NCI-H2196 (cell line): Measurements from ENCODE around the gene PGM2L1.
"Not testable (repeated sequence)": the region's sequence is repeated elsewhere in the genome, so short reads cannot be mapped to it uniquely, and the experiment has no call there.

ENCODE experiments used
- DNase-seq: peaks from one replicate; lab custom pipeline; 2025; ENCODE audit not compliant: unreplicated experiment; lab: John Stamatoyannopoulos, UW

PGM2L1 gene

GRCh38 chr11:74403607-74404321 is 5.5 kb upstream of the PGM2L1 start:
- no peak for DNase-seq

- no peak for DNase-seq
Observed at GRCh38 chr11:74400606-74401005, 2.4 kb upstream of the PGM2L1 start.

DNA sequence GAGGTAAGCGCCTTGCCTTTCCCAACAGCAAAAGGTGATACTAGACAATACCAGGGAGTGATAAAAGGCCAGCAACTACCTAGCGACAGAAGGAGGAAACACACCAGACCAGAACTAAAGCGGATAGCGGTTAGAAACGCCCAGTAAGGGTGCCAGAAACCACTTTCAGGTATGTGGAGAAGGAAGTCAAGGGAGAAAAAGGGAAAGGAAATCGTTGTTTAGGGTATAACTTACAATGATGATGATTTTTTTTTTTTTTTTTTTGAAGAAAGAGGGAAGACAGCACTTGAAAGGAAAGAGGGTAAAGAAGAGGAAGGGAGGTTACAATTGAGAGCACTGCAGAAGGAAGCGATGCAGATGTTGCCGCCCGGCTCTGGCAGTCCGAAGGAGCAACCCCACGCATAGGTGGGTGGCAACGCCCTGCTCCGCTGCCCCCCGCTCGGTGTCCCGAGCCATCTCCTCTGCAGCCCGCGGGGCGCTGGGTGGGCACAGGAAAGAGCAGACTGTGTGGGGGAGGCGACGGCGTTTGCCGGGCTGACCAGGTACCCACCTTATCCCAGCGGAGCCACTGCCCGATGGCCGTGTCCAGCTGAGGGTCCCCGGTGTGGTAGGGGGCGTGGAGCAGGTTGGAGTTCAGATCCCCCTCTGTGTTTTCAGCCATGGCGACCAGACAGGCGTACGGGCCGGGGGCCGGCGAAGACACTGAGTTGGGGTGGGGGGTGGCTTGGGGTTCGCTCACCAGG is 561 bp downstream of the PGM2L1 start:
- DNase-seq, result peak; percentile 43

- DNase-seq, result no peak
Observed at GRCh38 chr11:74392256-74392655, 6.0 kb downstream of the PGM2L1 start.

DNA sequence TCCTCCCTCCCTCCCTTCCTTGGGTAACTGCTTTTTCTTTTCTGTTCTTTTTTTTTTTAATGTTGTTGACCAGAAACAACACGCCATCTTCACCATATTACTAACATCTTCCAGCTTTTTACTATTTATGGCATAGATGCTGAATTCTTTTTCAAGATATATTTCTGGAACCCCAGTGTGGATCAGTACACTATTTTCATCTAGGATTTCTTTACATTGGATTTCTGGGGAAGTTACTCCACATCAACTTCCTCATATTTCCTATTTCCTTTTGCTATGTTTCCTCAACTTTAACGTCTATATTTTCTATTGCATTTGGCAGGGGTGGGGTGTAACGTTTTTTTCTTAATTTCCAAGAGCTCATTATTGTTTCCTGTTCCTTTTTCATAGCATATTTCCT is 7.0 kb downstream of the PGM2L1 start:
- DNase-seq, result no peak

DNA sequence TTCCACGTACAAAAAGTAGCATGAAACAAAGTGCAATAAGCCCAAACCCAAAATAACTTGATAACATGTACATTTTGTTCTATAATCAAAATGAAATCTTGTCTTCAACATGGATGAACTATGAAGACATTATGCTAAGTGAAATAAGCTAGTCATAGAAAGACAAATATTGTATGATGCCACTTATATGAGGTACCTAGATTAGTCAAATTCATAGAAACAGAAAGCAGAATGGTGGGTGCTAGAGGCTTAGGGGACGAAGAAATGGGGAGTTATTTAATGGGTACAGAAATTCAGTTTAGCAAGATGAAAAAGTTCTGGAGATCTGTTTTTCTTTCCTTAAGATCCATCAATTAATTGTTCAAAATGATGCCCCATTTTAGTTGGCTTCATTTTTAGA is 7.5 kb downstream of the PGM2L1 start:
- no peak for DNase-seq

DNA sequence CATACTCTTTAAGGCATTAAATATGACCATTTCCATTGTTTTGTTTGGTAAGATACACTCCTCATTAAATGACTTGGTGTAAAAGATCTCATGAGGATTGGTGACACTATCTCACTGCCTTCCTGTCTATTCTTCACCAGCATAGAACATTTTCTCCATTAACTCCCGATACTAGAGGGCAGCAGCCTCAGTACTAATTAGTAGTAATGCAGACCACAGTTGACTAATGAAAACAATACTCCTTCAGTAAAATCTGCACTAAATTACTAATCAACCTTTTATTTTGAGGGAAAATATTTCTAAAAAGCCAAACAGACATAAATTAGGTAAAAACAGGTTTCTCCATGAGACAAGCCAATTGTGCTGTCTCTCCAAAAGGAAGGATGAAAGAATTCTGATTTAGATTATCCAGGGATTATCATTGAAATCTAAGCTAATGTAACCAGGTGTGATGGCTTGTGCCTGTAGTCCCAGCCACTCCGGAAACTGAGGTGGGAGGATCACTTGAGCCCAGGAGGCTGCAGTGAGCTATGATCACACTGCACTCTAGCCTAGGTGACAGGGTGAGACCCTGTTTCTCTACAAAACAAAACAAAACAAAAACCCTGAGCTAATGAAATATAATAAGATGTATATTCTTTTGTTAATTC is 9.4 kb downstream of the PGM2L1 start:
- peak; percentile 76 for DNase-seq

- DNase-seq, result no peak
Observed at GRCh38 chr11:74384641-74385040, 13.6 kb downstream of the PGM2L1 start.

GRCh38 chr11:74380746-74381439 is 17.3 kb downstream of the PGM2L1 start:
- peak; percentile 91 for DNase-seq

GRCh38 chr11:74377689-74378088 is 20.5 kb downstream of the PGM2L1 start:
- no peak for DNase-seq

GRCh38 chr11:74373382-74373781 is 24.9 kb downstream of the PGM2L1 start:
- DNase-seq, result no peak

- peak; percentile 50 for DNase-seq
Observed at GRCh38 chr11:74371269-74372052, 26.8 kb downstream of the PGM2L1 start.

DNA sequence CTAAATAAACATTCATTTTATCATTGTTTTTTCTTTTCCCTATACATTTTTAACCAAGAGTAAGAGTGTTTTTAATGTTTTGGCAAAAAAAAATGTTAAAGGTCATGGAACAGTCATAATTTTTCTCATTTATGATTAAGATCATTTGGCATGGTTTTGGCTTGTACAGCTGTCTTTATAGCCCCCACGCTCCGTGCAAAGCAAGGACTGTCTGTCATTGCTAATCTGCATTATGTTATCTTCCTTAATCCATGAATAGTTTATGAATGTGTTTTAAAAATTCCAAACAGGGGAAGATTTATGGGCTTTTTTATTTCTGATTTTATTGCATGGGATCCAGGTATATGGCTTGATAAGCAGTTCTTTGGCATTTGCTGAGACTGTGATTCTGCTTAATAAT is 28.1 kb downstream of the PGM2L1 start:
- no peak for DNase-seq

DNA sequence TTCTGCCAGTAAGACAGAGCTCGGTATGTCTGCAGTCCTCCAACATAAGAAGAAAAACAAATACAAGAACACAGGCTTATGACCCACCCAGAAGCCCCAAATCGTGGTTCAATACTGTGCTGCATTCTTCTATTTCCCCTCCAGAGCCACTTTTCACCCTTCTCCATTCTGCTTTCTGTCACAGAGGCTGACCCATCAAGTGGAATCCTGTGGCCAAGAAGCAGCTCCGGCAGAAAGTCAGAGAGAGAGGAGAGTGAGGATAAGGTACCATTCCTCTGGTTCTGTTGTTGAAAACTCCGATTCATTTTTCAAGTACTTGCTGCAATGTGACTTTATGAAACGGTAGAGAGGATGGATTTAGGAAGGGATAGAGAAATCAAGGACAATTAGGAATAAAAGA is 30.4 kb downstream of the PGM2L1 start:
- DNase-seq, result no peak

GRCh38 chr11:74366576-74366975 is 31.7 kb downstream of the PGM2L1 start:
- no peak for DNase-seq

DNA sequence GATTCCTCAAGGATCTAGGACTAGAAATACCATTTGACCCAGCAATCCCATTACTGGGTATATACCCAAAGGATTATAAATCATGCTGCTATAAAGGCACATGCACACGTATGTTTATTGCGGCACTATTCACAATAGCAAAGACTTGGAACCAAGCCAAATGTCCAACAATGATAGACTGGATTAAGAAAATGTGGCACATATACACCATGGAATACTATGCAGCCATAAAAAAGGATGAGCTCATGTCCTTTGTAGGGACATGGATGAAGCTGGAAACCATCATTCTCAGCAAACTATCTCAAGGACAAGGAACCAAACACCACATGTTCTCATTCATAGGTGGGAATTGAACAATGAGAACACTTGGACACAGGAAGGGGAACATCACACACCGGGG is 32.4 kb downstream of the PGM2L1 start:
- not testable (repeated sequence) for DNase-seq

DNA sequence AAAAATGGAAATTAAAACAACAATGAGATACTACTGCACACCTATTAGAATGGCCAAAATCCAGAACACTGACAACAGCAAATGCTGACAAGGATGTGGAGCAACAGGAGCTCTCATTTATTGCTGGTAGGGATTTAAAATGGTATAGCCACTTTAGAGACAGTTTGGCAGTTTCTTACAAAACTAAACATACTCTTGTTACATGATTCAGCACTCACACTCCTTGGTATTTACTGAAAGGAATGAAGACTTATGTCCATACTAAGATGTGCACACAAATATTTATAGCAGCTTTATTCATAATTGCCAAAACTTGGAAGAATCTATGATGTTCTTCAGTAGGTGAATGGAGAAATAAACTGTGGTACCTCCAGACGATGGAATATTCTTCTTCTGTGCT is 40.8 kb downstream of the PGM2L1 start:
- DNase-seq, result no peak

DNA sequence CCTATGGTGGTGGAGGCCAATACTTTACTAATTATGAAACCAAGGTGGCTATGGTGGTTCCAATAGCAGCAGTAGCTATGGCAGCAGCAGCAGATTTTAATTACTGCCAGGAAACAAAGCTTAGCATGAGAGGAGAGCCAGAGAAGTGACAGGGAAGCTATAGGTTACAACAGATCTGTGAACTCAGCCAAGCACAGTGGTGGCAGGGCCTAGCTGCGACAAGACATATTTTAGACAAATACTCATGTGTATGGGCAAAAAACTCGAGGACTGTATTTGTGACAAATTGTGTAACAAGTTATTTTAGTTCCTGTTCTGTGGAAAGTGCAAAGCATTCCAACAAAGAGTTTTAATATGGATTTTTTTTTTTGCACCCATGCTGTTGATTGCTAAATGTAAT is 42.6 kb downstream of the PGM2L1 start:
- DNase-seq, result no peak

DNA sequence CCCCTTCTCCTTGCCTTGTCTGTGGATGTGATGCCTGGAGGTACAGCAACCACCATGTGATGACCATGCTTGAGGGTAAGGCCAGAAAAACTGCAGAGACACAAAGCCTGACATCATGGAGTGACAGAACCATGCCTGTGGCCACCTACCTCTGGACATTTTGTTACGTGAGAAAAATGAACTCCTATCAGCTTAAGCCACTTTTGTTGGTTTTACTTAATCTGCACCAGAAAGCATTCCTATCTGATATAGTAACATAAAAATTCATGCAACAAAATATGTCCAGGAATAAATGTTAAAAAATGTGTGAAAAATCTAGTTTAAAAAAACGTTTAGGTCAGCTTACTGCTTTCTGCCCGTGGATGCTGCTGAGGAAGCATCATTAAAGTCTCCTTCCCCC is 44.2 kb downstream of the PGM2L1 start:
- DNase-seq, result no peak

DNA sequence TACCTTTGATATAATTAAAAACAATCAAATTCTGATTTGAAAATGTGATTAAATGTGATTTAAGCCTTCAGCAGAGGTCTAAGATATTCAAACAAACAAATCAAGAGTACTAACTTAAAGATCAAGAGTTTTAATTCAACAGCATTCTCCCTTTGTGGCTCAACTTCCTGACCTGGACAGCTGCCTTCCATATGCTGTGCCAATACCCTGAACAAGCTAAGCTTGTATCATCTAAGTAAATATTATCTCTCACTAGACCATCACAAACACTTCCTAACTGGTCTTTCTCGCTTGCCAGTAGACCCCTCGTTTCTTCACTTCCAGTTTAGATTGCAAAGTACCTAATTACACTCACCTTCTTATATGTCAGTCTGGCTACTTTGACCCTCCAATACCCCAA is 50.9 kb downstream of the PGM2L1 start:
- DNase-seq, result no peak

DNA sequence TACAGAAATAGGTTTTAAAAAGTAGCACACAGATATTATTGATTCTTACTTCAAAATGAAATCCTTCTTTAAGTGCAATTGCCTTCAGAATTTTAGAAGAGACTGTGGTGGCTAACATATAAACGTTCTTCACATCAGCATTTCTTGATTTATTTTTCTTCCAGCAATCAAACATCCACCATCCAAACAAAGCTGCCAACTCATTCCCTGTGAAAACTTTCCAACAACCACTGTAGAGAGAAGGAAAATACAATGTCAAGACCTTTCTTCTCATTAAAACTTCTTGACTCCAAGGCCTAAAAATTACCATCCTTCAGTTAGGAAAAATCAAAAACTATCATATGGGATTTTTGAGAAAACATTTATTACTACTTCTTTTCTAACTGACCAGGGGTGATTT is 52.8 kb downstream of the PGM2L1 start:
- DNase-seq, result no peak
